Inferior parietal cortex (tissue), 1 donor: ENCODE data around the gene CCM2.
A peak's percentile ranks its signal among the peaks of the same experiment; 100 is the strongest.

Source experiments
- DNase-seq: peaks from one replicate; pipeline ENCODE4 v3.0.0-alpha.2; 2016; ENCODE audit errors: extremely low spot score

CCM2 gene

DNA sequence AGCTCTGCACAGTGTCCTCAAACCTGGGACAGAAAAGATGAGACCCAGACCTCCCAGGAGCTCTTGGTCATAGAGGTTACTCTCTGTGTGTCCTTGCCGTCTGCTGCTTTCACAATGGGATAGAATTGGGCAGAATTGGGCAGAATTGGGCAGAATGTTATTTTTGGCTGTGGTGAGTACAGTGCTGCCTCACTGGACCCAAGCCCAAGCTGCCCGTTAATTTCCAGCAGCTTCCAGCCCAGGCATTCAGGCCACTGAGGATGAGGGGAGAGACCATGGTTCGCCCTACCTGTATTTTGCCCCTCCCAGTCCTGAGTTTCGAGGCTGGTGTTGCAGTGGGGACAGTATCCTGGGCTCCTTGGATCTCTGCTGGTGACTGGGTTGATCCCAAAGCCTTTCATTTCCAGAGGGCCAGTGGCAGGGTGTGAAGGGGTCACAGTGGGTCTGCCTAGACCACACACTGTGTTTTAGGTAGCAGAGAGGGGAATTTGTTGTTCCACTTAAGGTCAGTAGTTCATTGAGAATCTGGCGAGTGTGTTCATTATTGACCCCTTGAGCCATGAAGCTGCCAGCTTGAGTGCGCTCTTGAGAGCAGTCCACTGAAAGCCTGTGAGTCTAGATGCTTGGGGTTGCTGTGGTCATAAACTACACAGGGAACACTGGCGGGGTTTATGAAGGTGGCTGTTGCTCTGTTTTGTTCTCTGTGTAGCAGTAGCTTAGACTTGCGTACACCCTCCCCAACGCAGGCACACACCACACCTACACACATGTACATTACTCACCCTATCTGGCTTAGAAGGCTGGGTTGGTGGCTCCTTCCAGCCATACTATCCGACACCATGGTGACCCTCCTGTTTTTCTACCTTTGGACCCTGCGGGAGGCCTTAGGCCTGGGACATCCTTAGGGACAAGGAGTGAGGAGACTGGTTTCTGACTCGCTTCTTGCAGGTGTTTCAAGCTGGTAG is 65.3 kb downstream of the CCM2 start:
- no peak for DNase-seq

DNA sequence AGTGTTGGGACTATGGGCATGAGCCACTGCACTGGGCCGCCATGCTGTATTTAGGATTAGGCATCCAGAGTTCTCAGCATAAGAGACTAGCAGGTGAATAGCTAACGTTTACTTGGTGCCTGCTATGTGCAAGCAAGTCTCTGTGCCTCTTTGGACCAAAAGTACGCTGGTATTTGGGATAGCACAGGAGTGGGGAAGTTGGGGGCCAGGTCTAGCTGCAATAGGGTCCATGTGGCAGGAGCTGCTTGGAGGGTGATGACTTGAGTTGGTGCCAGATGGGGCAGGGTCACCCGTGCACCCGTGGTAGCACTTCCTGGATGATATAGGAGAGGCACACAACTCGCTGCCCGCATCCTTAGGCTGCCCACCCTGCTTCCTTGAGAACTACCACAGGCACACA is 66.4 kb downstream of the CCM2 start:
- DNase-seq, result no peak

GRCh38 chr7:45067582-45067981 is 67.6 kb downstream of the CCM2 start:
- no peak for DNase-seq

GRCh38 chr7:45068236-45069023 is 68.4 kb downstream of the CCM2 start:
- no peak for DNase-seq

GRCh38 chr7:45069444-45070253 is 69.6 kb downstream of the CCM2 start:
- DNase-seq, result no peak

GRCh38 chr7:45070254-45070642 is 70.2 kb downstream of the CCM2 start:
- no peak for DNase-seq

- DNase-seq, result no peak
Observed at GRCh38 chr7:45071528-45071927, 71.5 kb downstream of the CCM2 start.

- DNase-seq, result no peak
Observed at GRCh38 chr7:45072131-45073030, 72.4 kb downstream of the CCM2 start.

DNA sequence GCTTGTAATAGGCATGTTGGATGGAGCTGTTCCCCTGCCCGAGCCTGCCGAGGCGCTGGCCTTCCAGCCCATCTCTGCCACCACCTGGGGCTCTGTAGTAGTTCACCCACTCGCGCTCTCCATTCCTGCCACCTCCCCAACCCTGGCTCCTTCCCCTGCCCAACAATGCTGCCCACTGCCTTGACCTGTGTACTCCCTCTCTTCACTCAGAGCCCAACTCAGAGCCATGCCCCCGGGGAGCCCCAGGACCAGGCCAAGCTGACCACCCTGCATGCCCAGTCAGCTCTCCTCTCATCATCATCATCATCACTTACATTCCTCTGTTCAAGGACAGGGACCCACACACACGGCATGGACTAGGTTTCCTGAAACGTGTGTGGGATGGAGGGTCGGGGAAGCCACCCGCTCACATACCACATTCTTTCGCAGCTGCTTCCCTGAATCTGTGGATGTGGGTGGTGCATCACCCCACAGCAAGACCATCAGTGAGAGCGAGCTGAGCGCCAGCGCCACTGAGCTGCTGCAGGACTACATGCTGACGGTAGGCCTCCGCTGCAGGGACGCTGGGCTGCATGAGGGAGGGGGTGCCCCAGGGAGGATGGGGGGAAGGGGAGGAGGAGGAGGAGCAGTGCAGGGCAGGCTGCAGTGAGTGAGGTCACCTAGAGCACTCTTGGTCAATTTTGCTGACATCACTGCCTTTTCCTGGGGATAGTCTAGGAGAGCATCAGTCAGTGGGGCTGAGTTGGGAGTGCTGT is 73.2 kb downstream of the CCM2 start:
- no peak for DNase-seq

DNA sequence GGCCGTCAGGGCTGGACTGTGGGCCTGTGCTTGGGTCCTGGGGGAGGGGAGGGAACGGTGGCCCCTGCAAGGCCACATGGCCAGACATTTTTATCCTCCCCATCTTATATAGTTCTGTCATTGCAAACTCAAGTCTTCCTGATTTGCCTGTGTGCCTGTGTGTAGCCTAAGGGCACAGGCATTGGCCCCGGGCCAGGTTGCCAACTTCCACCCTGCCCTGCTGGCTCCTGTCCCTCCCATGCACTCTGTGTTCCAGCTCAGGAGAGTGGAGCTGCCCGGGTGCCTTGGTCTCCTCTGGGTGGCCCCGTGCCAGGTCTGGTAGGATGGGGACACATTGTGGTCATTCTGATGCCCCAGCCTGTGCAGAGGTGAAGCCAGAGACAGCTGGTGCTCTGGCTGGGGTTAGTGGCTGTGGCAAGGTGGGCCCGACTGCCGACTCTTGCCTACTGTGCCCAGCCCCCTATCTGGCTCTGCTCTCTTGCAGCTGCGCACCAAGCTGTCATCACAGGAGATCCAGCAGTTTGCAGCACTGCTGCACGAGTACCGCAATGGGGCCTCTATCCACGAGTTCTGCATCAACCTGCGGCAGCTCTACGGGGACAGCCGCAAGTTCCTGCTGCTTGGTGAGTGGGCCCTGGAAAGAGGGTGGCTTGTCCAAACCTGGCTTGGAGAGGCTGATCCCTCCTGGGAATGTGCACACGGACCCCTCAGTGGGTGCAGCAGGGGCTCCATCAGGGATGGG is 74.0 kb downstream of the CCM2 start:
- DNase-seq, result peak; percentile 33

DNA sequence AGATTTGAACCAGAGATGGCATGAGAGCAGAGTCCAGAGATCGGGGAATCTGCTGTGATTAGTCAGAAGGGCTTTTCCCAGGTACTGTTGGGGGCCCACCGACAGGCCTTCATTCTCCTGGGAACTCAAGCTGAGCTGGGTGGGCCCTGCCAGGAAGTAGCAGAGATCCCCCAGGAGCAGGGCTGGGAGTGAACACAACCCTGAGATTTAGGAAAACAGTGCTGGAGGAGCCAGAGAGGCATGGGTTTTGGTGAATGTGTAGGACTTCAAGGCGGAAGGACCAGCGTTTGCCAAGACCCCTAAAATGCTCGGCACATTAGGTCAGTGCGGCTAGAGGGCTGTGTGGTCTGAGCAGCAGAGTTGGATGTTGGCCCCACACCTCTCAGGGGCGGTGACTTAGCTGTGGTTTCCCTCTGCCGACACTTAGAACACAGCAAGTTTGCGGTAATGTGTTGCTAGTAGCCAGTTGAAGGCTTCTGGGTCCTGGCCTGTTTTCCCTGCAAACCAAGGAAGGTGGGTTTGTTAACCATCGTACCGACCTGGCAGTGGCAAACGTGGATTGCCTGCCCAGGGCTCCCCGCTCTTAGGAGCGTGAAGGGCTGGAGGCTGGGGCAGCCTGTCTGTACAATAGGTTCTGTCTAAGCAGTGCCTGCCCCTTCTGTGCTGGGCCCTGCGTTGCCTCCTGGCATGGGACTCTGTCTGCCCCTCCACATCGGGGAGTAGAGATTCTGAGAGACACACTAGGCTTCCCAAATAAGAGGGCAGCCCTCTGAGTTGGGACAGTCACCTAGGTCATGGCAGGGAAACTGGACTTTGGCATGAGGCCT is 74.7 kb downstream of the CCM2 start:
- DNase-seq, result no peak

- DNase-seq, result no peak
Observed at GRCh38 chr7:45075355-45075644, 75.3 kb downstream of the CCM2 start.

DNA sequence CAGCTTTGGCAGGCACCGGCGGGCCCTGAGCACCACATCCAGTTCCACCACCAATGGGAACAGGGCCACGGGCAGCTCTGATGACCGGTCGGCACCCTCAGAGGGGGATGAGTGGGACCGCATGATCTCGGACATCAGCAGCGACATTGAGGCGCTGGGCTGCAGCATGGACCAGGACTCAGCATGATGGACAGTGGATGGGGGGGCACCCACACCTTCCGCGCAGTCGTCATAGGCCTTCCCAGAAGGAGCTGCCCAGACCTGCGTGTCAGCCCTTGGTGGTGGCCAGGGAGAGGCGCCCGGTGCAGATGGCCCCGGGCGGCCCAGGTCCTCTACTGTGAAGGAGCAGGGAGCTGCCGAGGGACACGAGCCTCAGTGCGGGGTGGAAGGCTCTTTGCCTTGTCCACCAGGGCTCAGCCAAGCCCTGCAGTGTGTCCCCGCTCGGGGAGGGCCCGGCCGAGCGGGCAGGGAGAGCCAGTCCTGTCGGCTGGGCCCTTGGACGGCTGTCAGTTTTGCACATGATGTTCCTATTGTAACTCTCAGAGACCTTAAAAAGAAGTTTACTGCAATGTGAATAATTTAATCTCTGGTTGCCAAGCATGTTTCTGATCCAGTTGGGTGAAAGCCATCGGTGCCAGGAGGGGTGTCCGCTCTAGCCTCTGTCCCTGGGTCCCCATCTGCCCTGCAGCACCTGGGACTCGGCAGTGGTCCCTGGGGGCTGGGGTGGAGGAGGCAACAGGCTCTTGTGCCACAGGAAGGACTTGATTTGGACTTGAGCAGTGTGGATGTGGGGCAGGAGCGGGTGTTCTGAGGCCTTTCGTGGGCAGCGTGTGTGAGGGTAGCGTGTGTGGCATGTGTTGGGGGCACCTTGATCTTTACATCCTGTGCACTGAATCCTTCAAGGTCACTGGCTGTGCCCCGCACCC is 76.1 kb downstream of the CCM2 start:
- DNase-seq, result no peak

DNA sequence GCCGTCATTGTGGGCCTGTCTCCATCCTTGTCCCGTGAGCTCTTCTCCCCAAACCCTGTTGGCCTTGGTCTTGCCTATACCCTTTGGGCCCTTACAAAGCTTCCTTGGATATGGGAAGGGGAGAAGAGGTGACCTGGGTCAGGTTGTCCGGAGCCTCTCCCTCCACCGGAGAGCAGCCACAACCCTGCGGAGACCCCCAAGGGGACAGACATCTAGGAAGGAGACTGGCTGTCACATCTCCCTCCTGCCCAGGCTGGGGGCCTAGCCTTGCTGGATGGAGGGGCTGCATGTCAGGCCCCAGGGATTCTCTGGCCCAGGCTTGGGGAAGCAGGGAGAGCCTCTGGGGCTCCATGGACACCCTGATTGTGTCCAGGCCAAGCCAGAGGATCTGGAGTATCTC is 76.9 kb downstream of the CCM2 start:
- DNase-seq, result no peak

DNA sequence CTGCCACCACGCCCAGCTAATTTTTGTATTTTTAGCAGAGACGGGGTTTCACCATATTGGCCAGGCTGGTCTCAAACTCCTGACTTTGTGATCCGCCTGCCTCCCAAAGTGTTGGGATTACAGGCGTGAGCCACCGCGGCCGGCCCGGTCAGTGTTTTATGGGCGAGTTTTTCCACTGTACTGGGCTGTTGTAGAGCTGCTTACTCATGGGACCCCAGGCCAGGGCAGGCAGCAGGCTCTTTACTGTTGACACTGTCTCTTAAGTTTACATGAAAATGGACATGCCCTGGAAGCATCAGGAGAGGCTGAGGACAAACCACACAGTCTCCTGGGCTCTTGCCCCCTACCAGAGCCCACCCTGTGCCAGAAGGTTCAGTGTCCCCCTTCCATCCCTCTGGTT is 77.6 kb downstream of the CCM2 start:
- no peak for DNase-seq

- no peak for DNase-seq
Observed at GRCh38 chr7:45078125-45078681, 78.2 kb downstream of the CCM2 start.

- no peak for DNase-seq
Observed at GRCh38 chr7:45080265-45080957, 80.4 kb downstream of the CCM2 start.
